Measurements from ENCODE around the gene ITK.

The ITK gene

GRCh38 chr5:157285310-157286035, 104.8 kb downstream of the ITK start:
- no peak overlapping the region for H3K9ac ChIP-seq (ENCODE audit: low read length)
- H3K27ac ChIP-seq (ENCODE audit: low read depth, low read length) = no peak overlapping the region
- H3K4me1 ChIP-seq (ENCODE audit: control insufficient read depth, insufficient read depth, low read length) = no peaks in the 10 kb centered on the region
- no peak overlapping the region for H3K4me3 ChIP-seq (ENCODE audit: low read length)
- H3K27me3 ChIP-seq (ENCODE audit: control insufficient read depth, insufficient read depth, low read length) = no peaks in the 10 kb centered on the region
- H3K36me3 ChIP-seq (ENCODE audit: control insufficient read depth, insufficient read depth, low read length) = peaks cover 10% of the 10 kb centered on the region

- H3K27me3 ChIP-seq (ENCODE audit: control insufficient read depth, insufficient read depth, low read length) = no peaks in the 10 kb centered on the region
- H3K36me3 ChIP-seq (ENCODE audit: control insufficient read depth, insufficient read depth, low read length) = peaks cover 10% of the 10 kb centered on the region
- H3K9ac ChIP-seq (ENCODE audit: low read length) = no peak overlapping the region
- no peak overlapping the region for H3K4me3 ChIP-seq (ENCODE audit: low read length)
- no peaks in the 10 kb centered on the region for H3K4me1 ChIP-seq (ENCODE audit: control insufficient read depth, insufficient read depth, low read length)
- H3K27ac ChIP-seq (ENCODE audit: low read depth, low read length) = no peak overlapping the region
Observed at GRCh38 chr5:157286761-157287211, 106.1 kb downstream of the ITK start.

GRCh38 chr5:157288405-157289163, 107.9 kb downstream of the ITK start:
- H3K27ac ChIP-seq (ENCODE audit: low read depth, low read length) = no peak overlapping the region
- no peaks in the 10 kb centered on the region for H3K4me1 ChIP-seq (ENCODE audit: control insufficient read depth, insufficient read depth, low read length)
- no peak overlapping the region for H3K4me3 ChIP-seq (ENCODE audit: low read length)
- H3K27me3 ChIP-seq (ENCODE audit: control insufficient read depth, insufficient read depth, low read length) = no peaks in the 10 kb centered on the region
- H3K36me3 ChIP-seq (ENCODE audit: control insufficient read depth, insufficient read depth, low read length) = peaks cover 10% of the 10 kb centered on the region
- no peak overlapping the region for H3K9ac ChIP-seq (ENCODE audit: low read length)

- H3K27ac ChIP-seq (ENCODE audit: low read depth, low read length) = no peak overlapping the region
- H3K9ac ChIP-seq (ENCODE audit: low read length) = no peak overlapping the region
Observed at GRCh38 chr5:157289164-157289819, 108.7 kb downstream of the ITK start.

GRCh38 chr5:157290156-157290980, 109.7 kb downstream of the ITK start:
- H3K9ac ChIP-seq (ENCODE audit: low read length) = no peak overlapping the region
- H3K4me1 ChIP-seq (ENCODE audit: control insufficient read depth, insufficient read depth, low read length) = no peaks in the 10 kb centered on the region
- H3K27me3 ChIP-seq (ENCODE audit: control insufficient read depth, insufficient read depth, low read length) = no peaks in the 10 kb centered on the region
- H3K36me3 ChIP-seq (ENCODE audit: control insufficient read depth, insufficient read depth, low read length) = peaks cover 10% of the 10 kb centered on the region
- H3K27ac ChIP-seq (ENCODE audit: low read depth, low read length) = no peak overlapping the region
- H3K4me3 ChIP-seq (ENCODE audit: low read length) = no peak overlapping the region

More at GRCh38 chr5:157289164-157289819, 108.7 kb downstream of the ITK start:
- no peaks in the 10 kb centered on the region for H3K27me3 ChIP-seq (ENCODE audit: control insufficient read depth, insufficient read depth, low read length)
- H3K36me3 ChIP-seq (ENCODE audit: control insufficient read depth, insufficient read depth, low read length) = peaks cover 10% of the 10 kb centered on the region
- H3K4me3 ChIP-seq (ENCODE audit: low read length) = no peak overlapping the region
- no peaks in the 10 kb centered on the region for H3K4me1 ChIP-seq (ENCODE audit: control insufficient read depth, insufficient read depth, low read length)

GRCh38 chr5:157290981-157291711, 110.5 kb downstream of the ITK start:
- Histone ChIP-seq H3K27me3 (ENCODE audit: control insufficient read depth, insufficient read depth, low read length) (no peaks in the 10 kb centered on the region), H3K36me3 (ENCODE audit: control insufficient read depth, insufficient read depth, low read length) (peaks cover 6% of the 10 kb centered on the region), H3K4me3 (ENCODE audit: low read length) (no peak overlapping the region), H3K4me1 (ENCODE audit: control insufficient read depth, insufficient read depth, low read length) (no peaks in the 10 kb centered on the region), H3K27ac (ENCODE audit: low read depth, low read length) (no peak overlapping the region), H3K9ac (ENCODE audit: low read length) (no peak overlapping the region)

GRCh38 chr5:157292599-157292998, 112.0 kb downstream of the ITK start:
- Histone ChIP-seq H3K27me3 (ENCODE audit: control insufficient read depth, insufficient read depth, low read length) (no peaks in the 10 kb centered on the region), H3K4me1 (ENCODE audit: control insufficient read depth, insufficient read depth, low read length) (no peaks in the 10 kb centered on the region), H3K27ac (ENCODE audit: low read depth, low read length) (no peak overlapping the region), H3K9ac (ENCODE audit: low read length) (no peak overlapping the region), H3K36me3 (ENCODE audit: control insufficient read depth, insufficient read depth, low read length) (no peaks in the 10 kb centered on the region), H3K4me3 (ENCODE audit: low read length) (no peak overlapping the region)

- no peak overlapping the region for H3K4me3 ChIP-seq (ENCODE audit: low read length)
- H3K27ac ChIP-seq (ENCODE audit: low read depth, low read length) = no peak overlapping the region
- H3K36me3 ChIP-seq (ENCODE audit: control insufficient read depth, insufficient read depth, low read length) = no peaks in the 10 kb centered on the region
- H3K9ac ChIP-seq (ENCODE audit: low read length) = no peak overlapping the region
- no peaks in the 10 kb centered on the region for H3K4me1 ChIP-seq (ENCODE audit: control insufficient read depth, insufficient read depth, low read length)
- H3K27me3 ChIP-seq (ENCODE audit: control insufficient read depth, insufficient read depth, low read length) = no peaks in the 10 kb centered on the region
Observed at GRCh38 chr5:157294407-157295091, 113.9 kb downstream of the ITK start.

- H3K4me1 ChIP-seq (ENCODE audit: control insufficient read depth, insufficient read depth, low read length) = no peaks in the 10 kb centered on the region
- no peaks in the 10 kb centered on the region for H3K36me3 ChIP-seq (ENCODE audit: control insufficient read depth, insufficient read depth, low read length)
- H3K9ac ChIP-seq (ENCODE audit: low read length) = no peak overlapping the region
- no peaks in the 10 kb centered on the region for H3K27me3 ChIP-seq (ENCODE audit: control insufficient read depth, insufficient read depth, low read length)
- no peak overlapping the region for H3K27ac ChIP-seq (ENCODE audit: low read depth, low read length)
- H3K4me3 ChIP-seq (ENCODE audit: low read length) = no peak overlapping the region
Observed at GRCh38 chr5:157295247-157295646, 114.6 kb downstream of the ITK start.

GRCh38 chr5:157300564-157300963, 119.9 kb downstream of the ITK start:
- Histone ChIP-seq H3K9ac (ENCODE audit: low read length) (no peak overlapping the region), H3K4me3 (ENCODE audit: low read length) (no peak overlapping the region), H3K27me3 (ENCODE audit: control insufficient read depth, insufficient read depth, low read length) (no peaks in the 10 kb centered on the region), H3K36me3 (ENCODE audit: control insufficient read depth, insufficient read depth, low read length) (no peaks in the 10 kb centered on the region), H3K4me1 (ENCODE audit: control insufficient read depth, insufficient read depth, low read length) (no peaks in the 10 kb centered on the region), H3K27ac (ENCODE audit: low read depth, low read length) (no peak overlapping the region)

GRCh38 chr5:157301066-157301465, 120.4 kb downstream of the ITK start:
- no peaks in the 10 kb centered on the region for H3K27me3 ChIP-seq (ENCODE audit: control insufficient read depth, insufficient read depth, low read length)
- no peaks in the 10 kb centered on the region for H3K36me3 ChIP-seq (ENCODE audit: control insufficient read depth, insufficient read depth, low read length)
- no peak overlapping the region for H3K4me3 ChIP-seq (ENCODE audit: low read length)
- no peaks in the 10 kb centered on the region for H3K4me1 ChIP-seq (ENCODE audit: control insufficient read depth, insufficient read depth, low read length)
- no peak overlapping the region for H3K27ac ChIP-seq (ENCODE audit: low read depth, low read length)
- H3K9ac ChIP-seq (ENCODE audit: low read length) = no peak overlapping the region

All from rectal smooth muscle tissue (tissue), 1 donor.